ENCODE measurements around the gene KIF26B. TPM values are rescaled to one million over a fixed set of nuclear protein-coding genes. Genes with fewer than 3 reads are reported as not detected.

The KIF26B gene
- total and polyA plus RNA-seq, 2 donors = 0.43 to 1.6 TPM

DNA sequence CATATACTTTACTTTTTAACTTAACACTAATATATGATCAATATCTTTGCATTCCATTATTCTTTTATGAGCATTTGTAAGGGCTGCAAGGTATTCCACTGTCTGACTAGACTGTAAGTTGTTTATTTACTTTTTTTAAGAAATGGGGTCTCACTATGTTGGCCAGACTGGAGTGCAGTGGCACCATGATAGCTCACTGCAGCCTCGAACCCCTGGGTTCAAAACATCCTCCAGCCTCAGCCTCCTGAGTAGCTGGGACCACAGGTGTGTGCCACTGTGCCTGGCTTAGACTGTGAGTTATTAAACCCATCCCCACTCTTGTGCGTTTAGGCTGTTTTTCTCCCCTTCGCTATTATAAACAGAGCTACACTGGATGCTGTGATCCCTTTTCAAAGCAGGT, 6.7 kb upstream of the KIF26B start:
- Histone ChIP-seq H3K4me1 (ENCODE audit: control insufficient read depth in 2 of 2, insufficient read depth in 2 of 2, low read length in 2 of 2) (peaks cover 0 to 2% of the 10 kb centered on the region in 2 donors), H3K9me3 (ENCODE audit: control insufficient read depth in 2 of 2, insufficient read depth in 1 of 2, low read length in 1 of 2) (peaks cover 0 to under 1% of the 10 kb centered on the region in 2 donors), H3K27me3 (ENCODE audit: control insufficient read depth in 2 of 2, insufficient read depth in 1 of 2, low read length in 1 of 2) (peaks cover 10 to 21% of the 10 kb centered on the region in 2 donors), H3K4me3 (ENCODE audit: low read length in 2 of 2) (no peak overlapping the region), H3K27ac (ENCODE audit: low read depth in 1 of 2, low read length in 1 of 2) (no peak overlapping the region), H3K36me3 (ENCODE audit: control insufficient read depth in 2 of 2, insufficient read depth in 2 of 2, low read length in 1 of 2) (no peaks in the 10 kb centered on the region)
- no peak for DNase-seq (ENCODE audit: low read depth in 6 of 9, low spot score in 9 of 9)
- 92% methylated on average over 3 of the region's 3 CpGs for WGBS

DNA sequence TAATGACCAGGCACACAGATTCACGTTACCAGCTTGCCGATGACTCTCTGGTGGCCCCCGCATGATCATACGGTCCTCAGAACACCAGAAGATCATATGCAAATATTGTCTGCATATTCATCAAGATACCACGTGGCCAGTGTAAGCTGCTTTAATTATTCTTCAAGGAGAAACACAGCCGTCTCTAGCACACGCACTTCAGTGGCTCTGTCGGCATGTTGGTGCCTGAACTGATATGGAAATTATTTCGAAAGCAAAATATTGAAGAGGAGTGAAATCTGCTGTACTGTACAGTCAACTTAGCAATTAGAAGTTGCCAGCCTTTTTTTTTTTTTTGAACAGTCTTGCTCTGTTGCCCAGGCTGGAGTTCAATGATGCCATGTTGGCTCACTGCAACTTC, 5.9 kb upstream of the KIF26B start:
- Histone ChIP-seq H3K4me3 (ENCODE audit: low read length in 2 of 2) (no peak overlapping the region), H3K36me3 (ENCODE audit: control insufficient read depth in 2 of 2, insufficient read depth in 2 of 2, low read length in 1 of 2) (no peaks in the 10 kb centered on the region), H3K4me1 (ENCODE audit: control insufficient read depth in 2 of 2, insufficient read depth in 2 of 2, low read length in 2 of 2) (peaks cover 6 to 10% of the 10 kb centered on the region in 2 donors), H3K9me3 (ENCODE audit: control insufficient read depth in 2 of 2, insufficient read depth in 1 of 2, low read length in 1 of 2) (peaks cover 0 to 7% of the 10 kb centered on the region in 2 donors), H3K27me3 (ENCODE audit: control insufficient read depth in 2 of 2, insufficient read depth in 1 of 2, low read length in 1 of 2) (peaks cover 18 to 29% of the 10 kb centered on the region in 2 donors), H3K27ac (ENCODE audit: low read depth in 1 of 2, low read length in 1 of 2) (no peak overlapping the region)
- 90% methylated on average over 9 of the region's 9 CpGs for WGBS
- no peak for DNase-seq (ENCODE audit: low read depth in 6 of 9, low spot score in 9 of 9)

DNA sequence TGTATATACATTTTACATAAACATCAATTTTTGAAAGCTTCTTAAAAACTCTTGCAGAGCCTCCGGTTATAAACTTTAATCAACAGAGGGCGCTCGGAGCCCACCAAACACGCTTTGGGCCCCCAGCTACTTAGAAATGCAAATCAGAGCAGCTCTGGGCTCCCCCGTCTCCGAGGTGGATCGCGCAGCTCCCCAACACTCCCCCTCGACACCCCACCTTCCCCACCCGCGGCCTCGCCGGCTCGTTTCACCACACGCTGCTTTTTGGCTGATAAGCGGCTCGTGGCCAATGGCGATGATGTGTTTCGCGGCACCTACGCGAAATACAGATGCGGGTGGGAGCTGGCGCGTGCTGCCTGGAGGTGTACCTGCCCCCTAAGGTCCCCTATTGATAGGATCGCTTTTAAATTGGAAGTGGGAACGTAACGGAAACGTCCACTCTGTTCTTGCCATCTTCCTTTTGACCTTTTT, 1.7 kb upstream of the KIF26B start:
- Histone ChIP-seq H3K4me3 (ENCODE audit: low read length in 2 of 2) (peak overlapping the region; percentile 33 to 58), H3K27me3 (ENCODE audit: control insufficient read depth in 2 of 2, insufficient read depth in 1 of 2, low read length in 1 of 2) (peaks cover 53 to 69% of the 10 kb centered on the region in 2 donors), H3K4me1 (ENCODE audit: control insufficient read depth in 2 of 2, insufficient read depth in 2 of 2, low read length in 2 of 2) (peaks cover 29 to 36% of the 10 kb centered on the region in 2 donors), H3K36me3 (ENCODE audit: control insufficient read depth in 2 of 2, insufficient read depth in 2 of 2, low read length in 1 of 2) (no peaks in the 10 kb centered on the region), H3K9me3 (ENCODE audit: control insufficient read depth in 2 of 2, insufficient read depth in 1 of 2, low read length in 1 of 2) (peaks cover 0 to 19% of the 10 kb centered on the region in 2 donors), H3K27ac (ENCODE audit: low read depth in 1 of 2, low read length in 1 of 2) (no peak overlapping the region)
- under 1% methylated on average over 29 of the region's 29 CpGs for WGBS
- DNase-seq (ENCODE audit: low read depth in 6 of 9, low spot score in 9 of 9) = peak in 8 of 9 donors; percentile 43 to 88 (median 67)

DNA sequence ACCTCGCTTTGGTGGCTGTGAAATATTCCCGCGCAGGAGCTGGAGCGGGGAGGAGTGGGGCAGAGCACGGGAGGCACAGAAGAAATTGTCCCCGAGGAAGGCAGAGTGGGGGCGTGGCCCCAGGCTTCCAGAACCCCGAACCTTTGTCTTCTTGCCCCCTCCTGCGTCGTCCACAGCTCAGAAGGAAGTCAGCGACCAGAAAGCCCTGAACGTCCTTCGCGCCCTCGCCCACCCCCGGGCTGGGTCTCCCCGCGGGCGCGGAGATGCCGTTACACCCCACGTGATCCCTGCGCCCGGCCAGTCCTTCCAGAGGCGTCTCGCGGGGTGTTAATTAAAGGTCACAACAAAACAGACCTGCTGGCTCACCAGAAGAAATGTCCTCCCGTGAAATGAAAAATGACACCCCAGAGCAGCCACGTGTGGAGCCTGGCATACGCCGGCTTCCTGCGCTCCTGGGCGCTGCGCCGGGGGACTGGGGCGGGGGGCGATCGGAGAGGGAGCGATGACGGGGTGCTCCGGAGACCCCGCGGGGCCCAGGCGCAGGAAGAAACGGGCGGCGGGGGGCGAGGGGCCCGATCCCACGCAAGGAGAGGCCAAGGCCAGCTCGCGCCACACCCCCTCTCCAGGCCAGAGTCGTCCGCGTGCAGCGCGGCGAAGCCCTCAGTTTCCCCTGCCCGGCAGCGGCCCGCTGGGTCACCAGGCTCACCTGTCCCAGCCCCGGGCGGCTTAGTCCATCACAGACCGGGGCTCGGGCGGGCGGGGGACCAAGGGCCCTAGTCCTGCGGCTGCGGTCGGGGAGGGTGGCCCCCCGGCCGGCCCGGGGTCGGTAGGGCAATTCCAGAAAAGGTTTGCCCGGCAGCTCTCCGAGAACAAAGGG, 995 bp upstream of the KIF26B start:
- no peaks in the 10 kb centered on the region for H3K36me3 ChIP-seq (ENCODE audit: control insufficient read depth in 2 of 2, insufficient read depth in 2 of 2, low read length in 1 of 2)
- H3K9me3 ChIP-seq (ENCODE audit: control insufficient read depth in 2 of 2, insufficient read depth in 1 of 2, low read length in 1 of 2) = peaks cover 0 to 19% of the 10 kb centered on the region in 2 donors
- H3K27ac ChIP-seq (ENCODE audit: low read depth in 1 of 2, low read length in 1 of 2) = no peak overlapping the region
- H3K4me1 ChIP-seq (ENCODE audit: control insufficient read depth in 2 of 2, insufficient read depth in 2 of 2, low read length in 2 of 2) = peaks cover 29 to 36% of the 10 kb centered on the region in 2 donors
- DNase-seq (ENCODE audit: low read depth in 6 of 9, low spot score in 9 of 9) = peak in 2 of 9 donors; percentile 8 to 43
- 1% methylated on average over 76 of the region's 76 CpGs for WGBS
- peak overlapping the region; percentile 33 to 58 for H3K4me3 ChIP-seq (ENCODE audit: low read length in 2 of 2)
- H3K27me3 ChIP-seq (ENCODE audit: control insufficient read depth in 2 of 2, insufficient read depth in 1 of 2, low read length in 1 of 2) = peaks cover 53 to 68% of the 10 kb centered on the region in 2 donors

DNA sequence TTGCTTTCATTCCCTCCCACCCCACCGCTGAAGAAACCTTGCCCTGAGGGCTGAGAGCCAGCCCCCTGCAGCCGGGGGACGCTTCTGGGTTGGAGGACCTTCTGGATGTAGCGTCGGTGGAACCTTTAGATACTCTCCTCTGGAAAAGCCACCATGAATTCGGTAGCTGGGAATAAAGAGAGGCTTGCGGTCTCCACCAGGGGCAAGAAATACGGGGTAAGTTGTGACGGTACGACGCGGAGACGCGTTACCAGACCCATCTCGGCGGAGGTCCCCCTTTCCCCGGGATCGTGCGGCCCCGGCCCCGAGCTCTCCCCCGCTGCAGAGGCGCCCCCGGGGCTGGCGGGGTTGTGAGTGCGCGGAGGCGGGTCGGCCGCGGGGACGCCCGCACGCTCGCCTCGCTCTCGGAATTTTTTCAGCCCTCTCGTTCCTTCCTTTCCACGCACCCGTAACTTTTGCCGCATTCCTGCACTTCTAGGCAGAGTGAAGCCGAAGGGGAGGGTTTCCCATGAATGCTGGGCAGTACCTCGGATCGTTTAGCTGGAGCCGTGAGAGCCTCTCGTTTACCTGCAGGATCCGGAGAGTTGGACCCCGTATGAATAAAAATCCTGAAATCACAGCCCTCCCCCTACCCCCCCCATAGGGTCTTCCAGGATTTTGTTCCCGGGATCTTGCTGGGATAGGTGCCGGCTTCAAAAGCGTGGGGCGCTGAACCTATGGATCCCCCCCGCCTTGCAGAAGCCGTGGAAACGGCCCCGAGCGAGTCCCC, 671 bp downstream of the KIF26B start:
- Histone ChIP-seq H3K27ac (ENCODE audit: low read depth in 1 of 2, low read length in 1 of 2) (peak overlapping the region in 1 of 2 donors; percentile 27), H3K9me3 (ENCODE audit: control insufficient read depth in 2 of 2, insufficient read depth in 1 of 2, low read length in 1 of 2) (peaks cover 0 to 19% of the 10 kb centered on the region in 2 donors), H3K27me3 (ENCODE audit: control insufficient read depth in 2 of 2, insufficient read depth in 1 of 2, low read length in 1 of 2) (peaks cover 53 to 66% of the 10 kb centered on the region in 2 donors), H3K4me3 (ENCODE audit: low read length in 2 of 2) (peak overlapping the region; percentile 39 to 58), H3K4me1 (ENCODE audit: control insufficient read depth in 2 of 2, insufficient read depth in 2 of 2, low read length in 2 of 2) (peaks cover 29 to 36% of the 10 kb centered on the region in 2 donors), H3K36me3 (ENCODE audit: control insufficient read depth in 2 of 2, insufficient read depth in 2 of 2, low read length in 1 of 2) (no peaks in the 10 kb centered on the region)
- peak in 2 of 9 donors; percentile 1 to 41 for DNase-seq (ENCODE audit: low read depth in 6 of 9, low spot score in 9 of 9)
- WGBS = 1% methylated on average over 57 of the region's 57 CpGs

DNA sequence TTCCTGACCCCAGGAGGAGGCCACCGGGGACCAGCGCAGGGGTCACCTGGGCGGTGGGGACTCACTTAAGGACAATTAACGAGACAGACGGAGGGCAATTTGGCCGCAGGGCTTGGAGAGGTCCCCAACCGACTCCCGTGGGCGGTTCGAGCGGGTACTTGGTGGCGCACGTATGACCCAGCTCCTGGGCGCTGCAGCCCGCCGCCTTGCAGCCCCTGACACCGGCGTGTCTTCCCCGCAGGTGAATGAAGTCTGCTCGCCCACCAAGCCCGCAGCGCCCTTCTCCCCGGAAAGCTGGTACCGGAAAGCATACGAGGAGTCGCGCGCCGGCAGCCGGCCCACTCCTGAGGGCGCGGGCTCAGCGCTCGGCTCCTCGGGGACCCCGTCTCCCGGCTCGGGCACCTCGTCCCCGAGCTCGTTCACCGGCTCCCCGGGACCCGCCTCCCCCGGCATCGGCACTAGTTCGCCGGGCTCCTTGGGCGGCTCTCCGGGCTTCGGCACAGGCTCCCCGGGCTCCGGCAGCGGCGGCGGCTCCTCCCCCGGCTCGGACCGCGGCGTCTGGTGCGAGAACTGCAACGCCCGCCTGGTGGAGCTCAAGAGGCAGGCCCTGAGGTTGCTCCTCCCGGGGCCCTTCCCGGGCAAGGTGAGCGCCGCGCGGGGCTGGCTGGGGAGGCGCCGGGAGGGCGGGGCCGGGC, 1.4 kb downstream of the KIF26B start:
- Histone ChIP-seq H3K4me3 (ENCODE audit: low read length in 2 of 2) (peak overlapping the region; percentile 39 to 58), H3K27ac (ENCODE audit: low read depth in 1 of 2, low read length in 1 of 2) (no peak overlapping the region), H3K4me1 (ENCODE audit: control insufficient read depth in 2 of 2, insufficient read depth in 2 of 2, low read length in 2 of 2) (peaks cover 29 to 36% of the 10 kb centered on the region in 2 donors), H3K36me3 (ENCODE audit: control insufficient read depth in 2 of 2, insufficient read depth in 2 of 2, low read length in 1 of 2) (no peaks in the 10 kb centered on the region), H3K9me3 (ENCODE audit: control insufficient read depth in 2 of 2, insufficient read depth in 1 of 2, low read length in 1 of 2) (peaks cover 0 to 19% of the 10 kb centered on the region in 2 donors), H3K27me3 (ENCODE audit: control insufficient read depth in 2 of 2, insufficient read depth in 1 of 2, low read length in 1 of 2) (peaks cover 53 to 62% of the 10 kb centered on the region in 2 donors)
- under 1% methylated on average over 74 of the region's 74 CpGs for WGBS
- peak in 7 of 9 donors; percentile 51 to 91 (median 80) for DNase-seq (ENCODE audit: low read depth in 6 of 9, low spot score in 9 of 9)

DNA sequence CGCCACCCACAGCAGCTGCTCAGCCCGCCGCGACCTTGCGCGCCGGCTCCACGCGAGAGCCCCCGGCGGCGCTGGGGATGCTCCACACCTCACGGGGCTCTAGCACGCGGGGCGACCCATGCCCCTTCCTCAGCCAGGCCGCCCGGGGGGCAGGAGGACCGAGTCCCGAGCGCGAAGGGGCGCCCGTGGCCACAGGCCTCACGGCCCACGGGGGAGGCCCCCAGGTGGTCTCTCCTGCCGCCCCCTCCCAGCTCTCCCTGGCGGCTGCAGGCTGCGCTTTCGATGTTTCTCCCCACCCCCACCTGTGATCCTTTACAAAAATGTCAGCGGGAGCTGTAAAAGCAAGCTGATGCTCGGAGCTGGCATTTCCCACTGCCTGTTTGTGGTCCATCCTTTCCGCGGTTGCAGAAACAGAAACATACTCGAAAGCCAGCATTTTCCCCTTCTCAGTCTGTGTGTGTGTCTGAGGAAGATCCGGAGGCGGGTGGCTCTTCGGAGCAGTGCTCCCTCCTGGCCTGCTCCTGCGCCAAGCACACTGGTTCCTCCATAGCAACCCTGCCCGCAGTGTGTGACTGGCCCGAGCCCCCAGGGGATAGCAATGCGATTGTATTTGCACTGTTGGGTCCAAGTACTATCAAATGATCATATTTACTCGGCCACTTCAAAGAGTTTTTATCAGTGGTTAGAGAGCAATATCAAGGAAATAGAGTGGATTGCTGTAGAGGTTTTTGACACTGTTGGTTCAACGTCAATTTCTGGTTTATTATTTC, 2.1 kb downstream of the KIF26B start:
- H3K9me3 ChIP-seq (ENCODE audit: control insufficient read depth in 2 of 2, insufficient read depth in 1 of 2, low read length in 1 of 2) = peaks cover 0 to 19% of the 10 kb centered on the region in 2 donors
- DNase-seq (ENCODE audit: low read depth in 6 of 9, low spot score in 9 of 9) = peak in 2 of 9 donors; percentile 20 to 50
- H3K27me3 ChIP-seq (ENCODE audit: control insufficient read depth in 2 of 2, insufficient read depth in 1 of 2, low read length in 1 of 2) = peaks cover 51 to 63% of the 10 kb centered on the region in 2 donors
- no peak overlapping the region for H3K27ac ChIP-seq (ENCODE audit: low read depth in 1 of 2, low read length in 1 of 2)
- H3K4me1 ChIP-seq (ENCODE audit: control insufficient read depth in 2 of 2, insufficient read depth in 2 of 2, low read length in 2 of 2) = peaks cover 29 to 36% of the 10 kb centered on the region in 2 donors
- 4% methylated on average over 44 of the region's 44 CpGs for WGBS
- H3K4me3 ChIP-seq (ENCODE audit: low read length in 2 of 2) = peak overlapping the region; percentile 33 to 58
- no peaks in the 10 kb centered on the region for H3K36me3 ChIP-seq (ENCODE audit: control insufficient read depth in 2 of 2, insufficient read depth in 2 of 2, low read length in 1 of 2)

DNA sequence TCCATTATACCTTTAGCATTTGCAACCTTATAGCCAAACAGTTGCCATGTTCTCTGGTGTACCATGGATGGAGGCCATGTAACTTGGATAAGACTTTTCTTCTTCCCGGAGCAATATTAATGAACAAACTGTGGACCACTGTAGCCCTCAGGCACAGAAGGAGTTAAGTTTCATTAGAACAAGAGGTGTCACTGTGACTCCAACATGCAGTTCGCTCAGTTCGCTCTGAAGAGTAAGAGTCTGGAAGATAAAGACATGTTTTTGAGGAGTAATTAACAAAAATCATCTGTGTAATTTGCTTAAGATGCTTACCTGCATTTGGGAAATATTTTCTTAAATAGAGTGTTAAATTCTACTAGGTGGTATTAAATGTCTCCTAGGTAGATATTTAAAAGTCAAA, 4.1 kb downstream of the KIF26B start:
- H3K27me3 ChIP-seq (ENCODE audit: control insufficient read depth in 2 of 2, insufficient read depth in 1 of 2, low read length in 1 of 2) = peaks cover 35 to 45% of the 10 kb centered on the region in 2 donors
- DNase-seq (ENCODE audit: low read depth in 6 of 9, low spot score in 9 of 9) = no peak
- H3K9me3 ChIP-seq (ENCODE audit: control insufficient read depth in 2 of 2, insufficient read depth in 1 of 2, low read length in 1 of 2) = peaks cover 0 to 12% of the 10 kb centered on the region in 2 donors
- WGBS = 96% methylated on average over 3 of the region's 3 CpGs
- H3K4me1 ChIP-seq (ENCODE audit: control insufficient read depth in 2 of 2, insufficient read depth in 2 of 2, low read length in 2 of 2) = peaks cover 22 to 25% of the 10 kb centered on the region in 2 donors
- no peak overlapping the region for H3K4me3 ChIP-seq (ENCODE audit: low read length in 2 of 2)
- no peaks in the 10 kb centered on the region for H3K36me3 ChIP-seq (ENCODE audit: control insufficient read depth in 2 of 2, insufficient read depth in 2 of 2, low read length in 1 of 2)
- H3K27ac ChIP-seq (ENCODE audit: low read depth in 1 of 2, low read length in 1 of 2) = no peak overlapping the region

Measured in thymus (tissue), 11 donors.